Measurements from ENCODE around the gene PLCG1.

- TF ChIP-seq CTCF (IDR thresholded peaks at IDR 0.05; ENCODE audit: insufficient read depth, low read length, poor library complexity, severe bottlenecking) (no peak), EZH2phosphoT487 (conservative IDR thresholded peaks at IDR 0.05; ENCODE audit: low read length) (no peak)
These were observed 44.2 kb downstream of the PLCG1 start for GRCh38 chr20:41181567-41181966.

Data from SU-DHL-6 (cell line).